IPS DF 4.7 (cell line): ENCODE results near the gene ATOX1.
"Not testable (repeated sequence)": the region's sequence is repeated elsewhere in the genome, so short reads cannot be mapped to it uniquely, and the experiment has no call there.

Experiments used
- DNase-seq: peaks from one replicate; pipeline ENCODE4 v3.0.0-alpha.2; 2013; ENCODE audit warnings: low spot score; ENCODE audit errors: extremely low read depth

ATOX1 gene

GRCh38 chr5:151734064-151734408, 24.4 kb downstream of the ATOX1 start:
- no peak for DNase-seq

DNA sequence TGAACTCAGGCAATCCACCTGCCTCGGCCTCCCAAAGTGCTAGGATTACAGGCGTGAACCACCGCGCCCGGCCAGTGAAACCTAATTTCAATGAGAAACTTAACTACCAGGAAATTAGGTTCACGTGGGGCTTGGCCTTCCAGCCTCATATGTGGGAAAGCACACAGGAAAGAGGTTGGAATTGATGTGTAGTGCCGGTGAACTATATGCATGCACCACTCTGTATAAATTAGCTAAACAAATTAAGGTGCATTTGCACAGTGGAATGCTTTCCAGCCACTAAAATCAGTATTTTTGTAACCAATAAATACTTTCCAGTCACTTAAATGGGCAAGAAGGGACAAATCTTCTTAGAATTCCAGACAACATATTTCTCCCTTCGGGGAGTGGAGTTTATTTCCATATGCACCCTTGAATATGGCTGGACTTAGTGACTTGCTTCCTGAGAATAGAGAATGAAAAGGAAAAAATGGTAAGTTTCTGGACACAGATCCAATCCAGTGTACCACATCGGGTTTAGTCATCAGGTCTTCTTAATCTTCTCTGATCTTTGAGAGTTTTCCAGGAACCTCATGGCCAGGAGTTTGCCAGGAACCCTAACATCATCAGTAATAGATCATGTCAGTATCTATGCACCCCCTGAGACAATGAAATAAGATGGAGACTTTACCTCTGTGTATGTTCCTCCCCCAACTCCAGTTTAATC, 24.9 kb downstream of the ATOX1 start:
- no peak for DNase-seq

- no peak for DNase-seq
Observed at GRCh38 chr5:151730381-151730780, 28.1 kb downstream of the ATOX1 start.

- not testable (repeated sequence) for DNase-seq
Observed at GRCh38 chr5:151729597-151729996, 28.8 kb downstream of the ATOX1 start.

GRCh38 chr5:151724360-151724759, 34.1 kb downstream of the ATOX1 start:
- no peak for DNase-seq

GRCh38 chr5:151722546-151722945, 35.9 kb downstream of the ATOX1 start:
- DNase-seq: no peak

DNA sequence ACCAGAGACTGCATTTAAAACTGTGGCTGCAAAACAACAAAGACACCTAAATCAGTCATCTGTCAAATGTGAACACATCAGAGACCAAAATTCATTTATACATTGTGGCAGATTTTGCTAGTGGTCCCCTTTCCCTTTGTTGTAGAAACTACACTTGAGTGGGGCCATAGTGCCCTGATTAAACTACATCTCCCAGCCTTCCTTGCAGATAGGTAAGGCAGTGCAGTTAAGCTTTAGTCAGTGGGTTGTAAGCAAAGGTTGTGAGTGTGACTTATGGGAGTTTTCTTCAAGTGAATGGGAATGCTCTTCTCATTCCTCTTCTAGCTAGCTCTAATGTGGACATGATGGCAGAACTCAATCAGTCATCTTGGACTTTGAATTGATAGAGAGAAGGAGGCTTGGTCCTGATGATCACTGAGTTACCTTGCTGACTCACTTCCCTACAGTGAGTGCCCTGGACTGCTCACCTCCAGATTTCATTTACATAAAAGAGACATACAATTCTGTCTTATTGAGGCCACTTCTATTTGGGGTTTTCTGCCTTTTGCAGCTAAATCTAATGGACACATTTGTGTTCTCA, 36.5 kb downstream of the ATOX1 start:
- no peak for DNase-seq

DNA sequence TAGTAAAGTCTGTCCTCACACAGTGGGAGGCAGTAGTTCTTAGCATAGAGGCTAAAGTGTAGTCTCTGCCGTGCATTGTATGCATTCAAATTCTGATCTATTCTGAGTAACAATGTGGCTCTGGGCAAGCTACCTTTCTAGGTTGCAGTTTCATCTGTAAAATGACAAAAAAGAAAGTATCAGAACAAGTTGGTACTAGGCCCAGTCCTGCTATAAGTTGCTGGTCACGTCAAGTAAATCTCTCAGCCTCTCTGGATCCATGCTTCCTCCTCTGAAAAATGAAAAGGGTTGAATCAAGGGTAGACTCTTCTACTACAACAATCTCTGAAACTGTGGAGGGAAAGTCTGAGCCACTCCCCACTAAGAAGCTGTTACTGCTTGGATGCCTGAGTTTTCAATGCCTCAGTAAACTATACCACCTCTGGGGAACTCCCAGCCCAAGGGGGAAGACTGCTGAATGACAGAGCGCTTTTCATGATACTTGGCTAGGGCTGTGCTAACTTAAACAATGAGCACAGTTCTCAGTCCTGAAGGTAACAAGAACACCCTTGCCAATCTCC, 37.3 kb downstream of the ATOX1 start:
- DNase-seq: no peak

DNA sequence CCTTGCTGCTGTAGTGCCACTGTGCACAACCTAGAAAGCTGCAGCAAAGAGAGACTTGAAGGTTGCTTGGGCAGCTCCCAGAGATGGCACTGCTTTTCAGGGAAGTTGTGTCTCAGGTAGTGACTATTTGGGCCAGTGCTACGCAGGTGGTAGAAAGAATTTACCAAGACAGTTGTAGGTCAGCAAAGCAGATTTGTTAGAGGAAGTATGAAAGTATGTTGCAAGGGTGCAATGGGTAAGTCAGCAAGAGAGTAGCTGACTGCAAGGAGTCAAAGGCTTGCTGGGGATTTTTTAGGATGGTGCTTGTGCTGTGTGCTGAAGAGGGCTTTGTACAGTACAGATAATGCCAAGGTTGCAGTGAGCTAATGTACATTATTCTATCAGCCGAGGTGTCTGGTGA, 38.2 kb downstream of the ATOX1 start:
- no peak for DNase-seq

DNA sequence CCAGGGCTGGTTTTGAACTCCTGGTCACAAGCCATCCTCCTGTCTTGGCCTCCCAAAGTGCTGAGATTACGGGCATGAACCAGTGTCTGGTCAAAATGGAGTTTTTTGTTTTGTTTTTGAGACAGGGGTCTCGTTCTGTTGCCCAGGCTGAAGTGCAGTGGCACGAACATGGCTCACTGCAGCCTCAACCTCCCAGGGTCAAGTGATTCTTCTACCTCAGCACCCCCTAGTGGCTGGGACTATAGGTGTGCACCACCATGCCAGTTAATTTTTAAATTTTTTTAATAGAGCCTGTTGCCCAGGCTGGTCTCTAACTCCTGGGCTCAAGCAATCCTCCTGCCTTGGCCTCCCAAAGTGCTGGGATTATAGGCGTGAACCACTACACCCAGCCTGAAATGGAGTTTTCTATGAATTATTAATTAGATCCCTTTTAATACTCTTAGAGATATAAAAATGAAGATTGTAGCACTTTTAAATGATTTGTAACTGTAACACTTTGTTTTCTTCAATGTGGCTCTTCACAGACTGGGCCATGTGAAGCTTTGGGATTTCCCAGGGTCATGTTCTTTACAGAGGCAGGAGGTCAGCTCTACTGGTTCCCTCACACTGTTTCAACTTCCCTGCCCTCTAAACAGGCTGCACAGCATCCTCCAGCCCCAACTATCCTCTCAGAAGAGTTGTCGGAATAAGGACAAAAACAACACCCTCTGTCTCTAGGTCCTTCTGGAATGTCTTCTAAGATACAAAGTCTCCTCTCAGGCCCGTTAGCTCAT, 39.0 kb downstream of the ATOX1 start:
- DNase-seq: no peak

- DNase-seq: no peak
Observed at GRCh38 chr5:151718646-151719045, 39.8 kb downstream of the ATOX1 start.

GRCh38 chr5:151718153-151718552, 40.3 kb downstream of the ATOX1 start:
- no peak for DNase-seq

GRCh38 chr5:151717416-151717815, 41.0 kb downstream of the ATOX1 start:
- no peak for DNase-seq

DNA sequence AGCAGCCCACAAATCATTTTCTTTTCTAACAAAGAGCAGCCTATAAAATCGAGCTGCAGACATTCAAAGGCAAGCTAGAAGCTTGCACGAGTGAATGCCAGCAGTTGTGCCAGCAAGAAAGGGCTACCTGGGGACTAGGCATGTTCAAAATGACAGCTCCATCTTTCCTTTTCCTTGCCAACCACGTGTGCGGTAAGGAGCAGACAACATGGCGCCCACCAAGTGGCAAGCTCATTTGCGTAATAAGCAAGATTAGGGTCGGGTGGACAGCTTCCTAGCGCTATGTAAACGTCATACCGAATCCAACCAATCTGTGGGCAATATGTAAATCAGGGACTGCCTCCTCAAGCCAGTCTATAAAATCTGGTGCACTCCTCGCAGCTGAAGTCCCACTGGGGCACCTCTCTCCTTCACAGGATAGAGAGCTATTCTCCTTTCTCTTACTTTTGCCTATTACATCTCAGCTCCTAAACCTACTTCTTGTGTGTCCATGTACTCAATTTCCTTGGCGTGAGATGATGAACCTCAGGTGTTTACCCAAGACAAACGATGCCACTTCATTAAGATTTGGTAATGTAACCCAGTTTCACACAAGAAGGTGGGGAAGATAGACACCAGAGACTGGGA, 49.2 kb downstream of the ATOX1 start:
- no peak for DNase-seq

GRCh38 chr5:151708126-151708525, 50.3 kb downstream of the ATOX1 start:
- DNase-seq: no peak

- DNase-seq: no peak
Observed at GRCh38 chr5:151707567-151707966, 50.9 kb downstream of the ATOX1 start.

GRCh38 chr5:151706906-151707305, 51.5 kb downstream of the ATOX1 start:
- no peak for DNase-seq

- no peak for DNase-seq
Observed at GRCh38 chr5:151703780-151704179, 54.7 kb downstream of the ATOX1 start.

- no peak for DNase-seq
Observed at GRCh38 chr5:151703227-151703626, 55.2 kb downstream of the ATOX1 start.

DNA sequence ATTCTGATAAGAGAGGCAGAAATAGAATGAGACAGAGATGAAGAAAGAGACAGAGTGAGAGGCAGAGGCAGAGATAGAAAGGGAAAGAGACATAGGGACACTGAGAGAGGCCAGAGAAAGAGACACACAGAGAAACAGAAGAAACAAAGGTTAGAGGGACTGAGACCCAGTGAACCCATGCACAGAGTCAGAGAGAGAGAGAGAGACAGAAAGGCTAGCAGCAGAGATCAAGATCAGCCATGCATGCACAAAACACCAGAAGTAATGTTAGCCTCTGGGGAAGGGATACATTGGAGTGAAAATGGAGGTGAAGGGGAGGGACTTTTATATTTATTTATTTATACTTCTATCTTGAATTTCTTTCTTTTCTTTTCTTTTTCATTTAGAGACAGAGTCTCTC, 57.6 kb downstream of the ATOX1 start:
- no peak for DNase-seq

- DNase-seq: no peak
Observed at GRCh38 chr5:151700296-151700695, 58.1 kb downstream of the ATOX1 start.
